OCI-LY7 (cell line): Measurements from ENCODE around the gene OSBPL1A.

Experiments
- EZH2phosphoT487 ChIP-seq: fragments of 200-600 bp; sonication (generic); IDR thresholded peaks from 2 replicates; pipeline ENCODE4 v1.6.1; 2018; ENCODE audit warnings: low read depth, borderline replicate concordance, mild to moderate bottlenecking, mixed run types, antibody characterized with exemption, low read length, moderate library complexity, mixed read lengths
- TF ChIP-seq, protein P1 (sequence below): fragments of 200-600 bp; sonication (generic); conservative IDR thresholded peaks from 2 replicates; pipeline ENCODE4 v1.5.1; 2014; ENCODE audit warnings: mild to moderate bottlenecking, antibody characterized with exemption, low read length, moderate library complexity, mixed read lengths

- no peak for TF ChIP-seq EZH2phosphoT487
- TF ChIP-seq, protein P1, sequence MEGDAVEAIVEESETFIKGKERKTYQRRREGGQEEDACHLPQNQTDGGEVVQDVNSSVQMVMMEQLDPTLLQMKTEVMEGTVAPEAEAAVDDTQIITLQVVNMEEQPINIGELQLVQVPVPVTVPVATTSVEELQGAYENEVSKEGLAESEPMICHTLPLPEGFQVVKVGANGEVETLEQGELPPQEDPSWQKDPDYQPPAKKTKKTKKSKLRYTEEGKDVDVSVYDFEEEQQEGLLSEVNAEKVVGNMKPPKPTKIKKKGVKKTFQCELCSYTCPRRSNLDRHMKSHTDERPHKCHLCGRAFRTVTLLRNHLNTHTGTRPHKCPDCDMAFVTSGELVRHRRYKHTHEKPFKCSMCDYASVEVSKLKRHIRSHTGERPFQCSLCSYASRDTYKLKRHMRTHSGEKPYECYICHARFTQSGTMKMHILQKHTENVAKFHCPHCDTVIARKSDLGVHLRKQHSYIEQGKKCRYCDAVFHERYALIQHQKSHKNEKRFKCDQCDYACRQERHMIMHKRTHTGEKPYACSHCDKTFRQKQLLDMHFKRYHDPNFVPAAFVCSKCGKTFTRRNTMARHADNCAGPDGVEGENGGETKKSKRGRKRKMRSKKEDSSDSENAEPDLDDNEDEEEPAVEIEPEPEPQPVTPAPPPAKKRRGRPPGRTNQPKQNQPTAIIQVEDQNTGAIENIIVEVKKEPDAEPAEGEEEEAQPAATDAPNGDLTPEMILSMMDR, result no peak
Measured at GRCh38 chr18:24189664-24190346, 207.8 kb downstream of the OSBPL1A start.
